Fibroblast of pulmonary artery (primary cell): ENCODE measurements around the gene FNDC10.

ENCODE experiments used
- DNase-seq: peaks from one replicate; pipeline ENCODE4 v3.0.0-alpha.2; 2010; ENCODE audit warnings: low read depth
- H3K4me3 ChIP-seq: replicated peaks from 2 replicates; pipeline ENCODE4 v1.5.1; 2011; ENCODE audit warnings: low read depth, mild to moderate bottlenecking, control low read depth, low read length, moderate library complexity
- TF ChIP-seq, protein P1 (sequence below): IDR thresholded peaks from 2 replicates; pipeline ENCODE4 v1.5.1; 2011; ENCODE audit warnings: mild to moderate bottlenecking, control low read depth, low read length, inconsistent platforms; ENCODE audit errors: missing control alignments

The FNDC10 gene

DNA sequence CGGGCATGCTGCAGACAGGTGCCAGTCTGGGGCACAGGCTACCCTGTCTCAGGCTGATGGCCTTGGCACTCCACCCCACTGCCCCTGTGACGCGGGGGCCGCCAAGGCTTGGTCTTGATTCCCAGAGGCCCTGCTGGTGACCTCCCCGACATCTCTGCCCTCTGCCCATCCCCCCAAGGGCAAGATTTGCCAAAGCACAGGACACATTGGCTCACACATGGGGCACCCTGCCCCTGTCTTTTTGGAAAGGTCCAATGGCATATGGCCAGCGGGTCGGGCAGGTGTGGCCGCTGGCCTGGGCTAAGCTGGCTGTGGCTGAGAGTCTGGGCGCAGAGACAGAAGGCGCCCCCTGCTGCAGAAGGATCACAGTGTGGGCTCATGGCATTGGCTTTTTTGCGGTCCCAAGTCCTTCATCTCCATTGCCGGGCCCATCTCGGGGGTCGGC, 20.0 kb upstream of the FNDC10 start:
- TF ChIP-seq, protein P1, sequence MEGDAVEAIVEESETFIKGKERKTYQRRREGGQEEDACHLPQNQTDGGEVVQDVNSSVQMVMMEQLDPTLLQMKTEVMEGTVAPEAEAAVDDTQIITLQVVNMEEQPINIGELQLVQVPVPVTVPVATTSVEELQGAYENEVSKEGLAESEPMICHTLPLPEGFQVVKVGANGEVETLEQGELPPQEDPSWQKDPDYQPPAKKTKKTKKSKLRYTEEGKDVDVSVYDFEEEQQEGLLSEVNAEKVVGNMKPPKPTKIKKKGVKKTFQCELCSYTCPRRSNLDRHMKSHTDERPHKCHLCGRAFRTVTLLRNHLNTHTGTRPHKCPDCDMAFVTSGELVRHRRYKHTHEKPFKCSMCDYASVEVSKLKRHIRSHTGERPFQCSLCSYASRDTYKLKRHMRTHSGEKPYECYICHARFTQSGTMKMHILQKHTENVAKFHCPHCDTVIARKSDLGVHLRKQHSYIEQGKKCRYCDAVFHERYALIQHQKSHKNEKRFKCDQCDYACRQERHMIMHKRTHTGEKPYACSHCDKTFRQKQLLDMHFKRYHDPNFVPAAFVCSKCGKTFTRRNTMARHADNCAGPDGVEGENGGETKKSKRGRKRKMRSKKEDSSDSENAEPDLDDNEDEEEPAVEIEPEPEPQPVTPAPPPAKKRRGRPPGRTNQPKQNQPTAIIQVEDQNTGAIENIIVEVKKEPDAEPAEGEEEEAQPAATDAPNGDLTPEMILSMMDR = peak; percentile 27
- no peak for DNase-seq
- no peak overlapping the region for H3K4me3 ChIP-seq

DNA sequence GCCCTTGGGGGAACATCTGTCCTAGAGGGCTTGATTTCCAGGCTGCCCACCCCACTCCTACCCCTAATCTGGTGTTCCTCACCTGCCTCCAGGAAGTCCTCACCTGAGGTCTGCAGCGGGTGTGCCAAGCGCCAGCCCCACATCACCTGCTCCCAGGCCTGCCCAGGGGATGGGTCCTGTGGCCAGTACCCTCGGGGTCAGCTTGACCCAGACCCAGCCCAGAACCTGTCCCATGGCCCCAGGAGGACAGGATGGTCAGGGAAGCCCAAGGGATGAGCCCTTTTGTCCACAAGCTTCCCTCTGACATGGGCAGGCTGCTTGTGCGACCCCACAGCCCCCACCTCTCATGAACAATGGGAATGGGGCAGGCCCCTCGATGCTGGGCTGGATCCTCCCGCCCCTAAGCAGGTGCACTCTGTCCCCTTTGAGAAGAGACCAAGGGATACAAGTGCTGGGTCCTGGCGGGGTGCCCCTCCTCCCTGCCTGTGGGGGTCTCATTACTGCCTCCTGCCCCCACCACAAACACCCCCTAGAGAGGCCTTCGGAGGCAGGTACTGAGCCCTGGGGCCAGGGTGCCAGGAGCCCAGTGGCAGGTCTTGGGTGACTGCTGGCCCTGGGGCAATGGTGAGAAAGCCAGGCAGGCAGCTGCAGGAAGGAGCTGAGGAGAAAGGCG, 18.6 kb upstream of the FNDC10 start:
- TF ChIP-seq, protein P1 = no peak
- DNase-seq = no peak
- H3K4me3 ChIP-seq = no peak overlapping the region

DNA sequence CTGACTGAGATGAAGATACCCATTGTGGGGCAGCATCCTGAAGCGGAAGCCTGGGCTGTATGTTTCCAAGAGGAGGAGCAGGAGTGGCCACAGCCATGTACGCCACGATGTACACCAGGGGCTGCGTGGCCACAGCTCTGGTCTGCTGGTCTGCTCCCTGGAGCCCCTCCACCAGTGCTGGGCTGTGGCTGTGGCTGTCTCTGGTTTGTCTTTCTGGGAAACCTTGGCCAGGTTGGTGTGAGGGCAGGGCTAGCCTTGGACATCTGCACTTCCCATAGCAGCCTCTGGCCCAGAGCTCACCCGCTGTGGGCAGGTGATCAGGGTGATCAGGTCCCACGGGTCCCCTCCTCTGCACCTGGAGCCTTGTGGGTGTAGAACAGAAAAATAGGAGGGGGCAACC, 18.0 kb upstream of the FNDC10 start:
- DNase-seq = no peak
- TF ChIP-seq, protein P1 = no peak
- no peak overlapping the region for H3K4me3 ChIP-seq

DNA sequence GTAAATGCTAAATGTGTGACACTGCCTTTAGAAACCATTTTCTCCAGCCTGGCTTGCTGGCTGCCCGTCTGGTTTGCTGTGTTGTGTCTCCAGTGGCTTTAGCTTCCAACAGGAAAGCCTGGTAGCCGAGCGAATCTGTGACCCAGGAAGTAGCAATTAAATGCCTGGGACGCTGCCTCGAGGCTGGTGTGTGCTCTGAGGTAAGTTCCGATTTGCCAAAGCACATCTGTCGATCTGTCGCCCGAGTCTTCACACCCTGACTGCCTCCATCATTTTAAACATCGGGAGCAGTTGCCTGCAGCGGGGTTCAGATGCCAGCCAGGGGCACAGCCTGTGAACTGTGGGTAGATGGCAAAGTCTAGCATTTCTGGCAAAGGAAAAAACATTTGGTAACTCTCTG, 17.6 kb upstream of the FNDC10 start:
- DNase-seq = no peak
- H3K4me3 ChIP-seq = no peak overlapping the region
- TF ChIP-seq, protein P1 = no peak

DNA sequence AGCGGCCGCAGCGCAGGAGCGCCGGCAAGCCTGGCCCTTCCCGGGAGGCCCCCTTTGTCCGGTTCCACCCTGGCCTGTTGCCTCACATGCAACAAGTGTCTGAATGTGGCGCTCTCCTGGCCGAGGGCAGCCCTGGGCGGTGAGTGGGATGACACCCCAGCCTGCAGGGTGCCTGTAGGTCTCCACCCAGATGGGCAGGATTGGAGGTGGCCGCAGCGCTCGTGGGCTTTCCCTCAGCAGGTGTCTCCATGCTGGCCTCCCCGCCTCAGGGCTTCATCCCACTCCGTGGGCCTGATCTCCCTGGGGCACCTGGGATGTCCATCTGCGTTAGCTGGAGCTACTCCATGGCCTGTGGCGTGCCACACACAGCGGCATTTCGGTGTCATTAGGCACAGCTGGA, 16.9 kb upstream of the FNDC10 start:
- DNase-seq = no peak
- TF ChIP-seq, protein P1 = no peak
- H3K4me3 ChIP-seq = peak overlapping the region; percentile 91

DNA sequence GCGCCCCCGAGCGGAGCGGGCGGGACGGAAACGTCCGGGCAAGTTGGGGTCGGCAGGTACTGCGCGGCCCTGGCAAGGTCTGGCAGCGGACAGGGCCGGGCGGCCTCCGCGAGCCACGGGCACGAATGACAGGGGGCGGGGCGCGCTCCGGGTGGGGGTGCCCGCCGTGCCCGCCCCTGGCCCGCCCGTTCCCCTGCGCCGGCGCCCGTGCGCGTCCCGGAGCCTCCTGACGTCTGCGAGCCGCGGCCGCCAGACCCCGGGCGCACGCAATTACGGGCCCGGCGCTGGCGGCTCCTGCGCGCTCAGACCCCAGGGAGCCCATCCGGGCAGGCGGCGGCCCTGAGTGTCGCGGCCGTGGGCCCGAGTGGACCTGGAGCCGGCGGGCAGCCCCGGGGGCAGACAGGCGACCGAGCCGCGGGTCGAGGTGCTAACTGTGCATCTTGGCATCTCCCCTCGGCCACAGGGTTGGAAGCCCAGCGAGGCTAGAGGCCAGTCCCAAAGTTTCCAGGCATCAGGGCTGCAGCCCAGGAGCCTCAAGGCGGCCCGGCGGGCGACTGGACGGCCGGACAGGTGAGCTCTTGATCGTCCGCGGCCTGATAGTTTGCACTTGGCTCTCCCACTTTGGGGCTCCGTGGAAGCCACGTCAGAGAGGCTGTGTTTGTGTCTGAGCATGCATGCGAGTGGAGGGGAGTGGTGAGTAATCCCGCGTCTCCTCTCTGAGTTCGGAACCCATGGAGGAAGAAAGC, 16.3 kb upstream of the FNDC10 start:
- H3K4me3 ChIP-seq = peak overlapping the region; percentile 91
- DNase-seq = peak; percentile 30
- TF ChIP-seq, protein P1 = no peak
